Tibial artery (tissue), 4 donors: ENCODE measurements around the gene PLD5.

Experiments
- DNase-seq, 2 donors: peaks; one replicate each; pipeline ENCODE4 v3.0.0-alpha.2; 2019
- H3K27ac ChIP-seq, 2 donors: fragments of 200-600 bp; sonication (generic) in 1 of 2; 1 replicate in 1 of 2; 2 replicates in 1 of 2; pipeline ENCODE4 v1.5.1; 2018 to 2019; ENCODE audit warnings: mild to moderate bottlenecking in 1 of 2
- H3K27me3 ChIP-seq, 2 donors: fragments of 200-600 bp; sonication (generic) in 1 of 2; one replicate each; pipeline versions ENCODE4 v1.5.1 to v1.6.0; 2016 to 2019
- H3K36me3 ChIP-seq, 3 donors: fragments of 200-600 bp; sonication (generic) in 2 of 3; one replicate each; pipeline ENCODE4 v1.5.1; 2016 to 2019; ENCODE audit warnings: mild to moderate bottlenecking in 2 of 3
- H3K4me1 ChIP-seq, 4 donors: fragments of 200-600 bp; sonication (generic) in 2 of 4; 1 replicate in 3 of 4; 2 replicates in 1 of 4; pipeline ENCODE4 v1.5.1; 2016 to 2019
- H3K4me3 ChIP-seq, 2 donors: fragments of 200-600 bp; sonication (generic) in 1 of 2; 1 replicate in 1 of 2; 2 replicates in 1 of 2; pipeline ENCODE4 v1.5.1; 2018 to 2019; ENCODE audit warnings: mild to moderate bottlenecking in 2 of 2
- H3K9me3 ChIP-seq, 3 donors: fragments of 200-600 bp; sonication (generic) in 1 of 3; one replicate each; pipeline ENCODE4 v1.5.1; 2016 to 2019
- intact Hi-C: fragments of 100-400 bp; cut with DNase I; formaldehyde crosslinking; loops from one replicate; pipeline ENCODE4 v1.15.0; 2023; ENCODE audit warnings: low total_unique reads
- TF ChIP-seq, protein P1 (sequence below), 2 experiments: fragments of 200-600 bp in 1 of 2; fragments of 450-650 bp in 1 of 2; IDR thresholded peaks; one replicate each; pipeline ENCODE4 v1.5.1; 2017 to 2019; ENCODE audit warnings: antibody characterized with exemption in 2 of 2, mild to moderate bottlenecking in 1 of 2, moderate library complexity in 1 of 2

Gene PLD5

GRCh38 chr1:242556276-242556675, 31.8 kb upstream of the PLD5 start:
- DNase-seq = no peak
- TF ChIP-seq, protein P1, sequence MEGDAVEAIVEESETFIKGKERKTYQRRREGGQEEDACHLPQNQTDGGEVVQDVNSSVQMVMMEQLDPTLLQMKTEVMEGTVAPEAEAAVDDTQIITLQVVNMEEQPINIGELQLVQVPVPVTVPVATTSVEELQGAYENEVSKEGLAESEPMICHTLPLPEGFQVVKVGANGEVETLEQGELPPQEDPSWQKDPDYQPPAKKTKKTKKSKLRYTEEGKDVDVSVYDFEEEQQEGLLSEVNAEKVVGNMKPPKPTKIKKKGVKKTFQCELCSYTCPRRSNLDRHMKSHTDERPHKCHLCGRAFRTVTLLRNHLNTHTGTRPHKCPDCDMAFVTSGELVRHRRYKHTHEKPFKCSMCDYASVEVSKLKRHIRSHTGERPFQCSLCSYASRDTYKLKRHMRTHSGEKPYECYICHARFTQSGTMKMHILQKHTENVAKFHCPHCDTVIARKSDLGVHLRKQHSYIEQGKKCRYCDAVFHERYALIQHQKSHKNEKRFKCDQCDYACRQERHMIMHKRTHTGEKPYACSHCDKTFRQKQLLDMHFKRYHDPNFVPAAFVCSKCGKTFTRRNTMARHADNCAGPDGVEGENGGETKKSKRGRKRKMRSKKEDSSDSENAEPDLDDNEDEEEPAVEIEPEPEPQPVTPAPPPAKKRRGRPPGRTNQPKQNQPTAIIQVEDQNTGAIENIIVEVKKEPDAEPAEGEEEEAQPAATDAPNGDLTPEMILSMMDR (IDR thresholded peaks at IDR 0.05) = no peak
- H3K27ac ChIP-seq = no peak overlapping the region
- H3K36me3 ChIP-seq = no peaks in the 10 kb centered on the region
- no peak overlapping the region for H3K4me3 ChIP-seq
- no peaks in the 10 kb centered on the region for H3K4me1 ChIP-seq
- no peaks in the 10 kb centered on the region for H3K27me3 ChIP-seq
- intact Hi-C loops = no loop called here
- peaks cover 0 to 4% (median 0%) of the 10 kb centered on the region in 3 donors for H3K9me3 ChIP-seq

DNA sequence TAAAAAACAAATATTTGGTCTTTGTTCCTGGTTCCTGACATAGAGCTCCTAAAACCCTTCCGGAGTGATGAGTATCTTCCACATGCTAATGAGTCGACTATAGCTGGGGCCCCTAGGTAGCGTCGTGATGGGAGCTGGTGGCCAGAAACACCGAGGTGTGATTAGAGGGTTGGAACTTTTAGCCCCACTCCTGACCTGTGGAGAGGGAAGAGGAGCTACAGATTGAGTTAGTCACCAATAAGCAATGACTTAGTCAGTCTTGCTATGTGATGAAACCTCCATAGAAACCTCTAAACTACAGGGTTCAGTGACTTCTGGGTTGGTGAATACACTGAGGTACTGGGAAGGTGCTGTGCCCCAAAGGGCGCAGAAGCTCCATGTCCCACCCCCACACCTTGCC, 30.1 kb upstream of the PLD5 start:
- TF ChIP-seq, protein P1 (IDR thresholded peaks at IDR 0.05) = no peak
- no peak overlapping the region for H3K27ac ChIP-seq
- H3K9me3 ChIP-seq = no peaks in the 10 kb centered on the region
- no peak overlapping the region for H3K4me3 ChIP-seq
- H3K27me3 ChIP-seq = no peaks in the 10 kb centered on the region
- H3K36me3 ChIP-seq = no peaks in the 10 kb centered on the region
- H3K4me1 ChIP-seq = no peaks in the 10 kb centered on the region
- DNase-seq = no peak
- intact Hi-C loops = no loop called here

DNA sequence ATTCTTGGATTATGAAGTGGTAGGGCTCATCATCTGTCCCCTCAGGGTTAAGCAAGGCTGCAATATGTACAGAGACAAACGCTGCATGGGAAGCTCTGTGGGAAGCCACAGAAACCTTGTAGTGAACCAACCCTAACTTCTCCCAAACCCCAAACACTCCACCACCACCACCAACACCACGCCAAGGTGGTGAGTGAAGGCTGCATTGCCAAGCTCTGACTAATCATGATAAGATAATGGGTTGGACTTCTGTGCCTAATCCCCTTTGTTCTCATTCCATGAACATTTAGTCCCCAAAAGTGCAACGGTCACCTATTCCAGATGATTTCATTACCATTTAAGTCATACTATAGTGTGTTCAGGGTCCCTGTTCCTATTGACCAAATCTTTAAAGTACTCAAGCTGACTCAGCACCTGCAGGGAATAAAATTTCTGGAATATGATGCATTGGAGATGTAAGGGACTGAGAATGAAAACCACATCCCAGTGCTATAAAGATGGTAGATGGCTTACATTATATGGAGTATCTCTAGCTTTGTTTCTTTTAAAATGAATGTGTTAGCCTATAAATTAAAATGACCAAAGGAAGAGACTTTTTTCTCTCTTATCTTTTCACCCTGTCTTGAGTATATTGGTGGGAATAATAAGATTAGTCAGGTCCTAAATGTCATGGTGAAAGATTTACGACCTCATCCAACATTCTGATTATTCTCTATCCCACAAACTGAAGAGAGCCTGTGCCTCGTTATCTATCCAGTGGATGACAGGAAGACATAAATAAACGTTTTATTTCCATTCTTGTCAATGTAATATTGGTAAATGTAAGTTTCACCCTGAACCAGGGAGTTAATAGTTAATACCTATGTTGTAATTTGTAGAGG, 22.6 kb upstream of the PLD5 start:
- H3K36me3 ChIP-seq = no peaks in the 10 kb centered on the region
- no peaks in the 10 kb centered on the region for H3K9me3 ChIP-seq
- intact Hi-C loops = no loop called here
- H3K27ac ChIP-seq = no peak overlapping the region
- no peak overlapping the region for H3K4me3 ChIP-seq
- H3K27me3 ChIP-seq = peaks cover 0 to 3% of the 10 kb centered on the region in 2 donors
- no peaks in the 10 kb centered on the region for H3K4me1 ChIP-seq
- no peak for DNase-seq
- TF ChIP-seq, protein P1 (IDR thresholded peaks at IDR 0.05) = no peak

DNA sequence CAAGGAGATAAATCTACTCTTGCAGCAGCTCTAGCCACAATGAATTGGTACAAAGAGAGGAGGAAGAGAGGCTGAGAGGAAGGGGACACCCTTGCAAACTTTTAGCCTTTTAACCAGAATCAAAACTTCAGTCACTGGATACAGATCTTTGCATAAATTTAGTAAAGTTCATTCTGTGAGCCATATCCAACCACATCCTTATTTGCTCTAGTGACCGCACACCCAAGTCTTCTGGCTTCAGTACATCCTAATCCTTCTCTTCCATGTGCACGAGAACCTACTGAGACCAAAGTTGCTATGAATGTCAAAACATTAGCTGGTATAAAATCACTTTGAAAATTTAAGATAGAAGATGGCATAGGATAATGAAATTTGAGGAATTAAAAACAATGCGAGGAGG, 21.9 kb upstream of the PLD5 start:
- H3K27me3 ChIP-seq = peaks cover 0 to 3% of the 10 kb centered on the region in 2 donors
- DNase-seq = no peak
- H3K27ac ChIP-seq = no peak overlapping the region
- intact Hi-C loops = no loop called here
- no peak overlapping the region for H3K4me3 ChIP-seq
- H3K9me3 ChIP-seq = no peaks in the 10 kb centered on the region
- no peaks in the 10 kb centered on the region for H3K4me1 ChIP-seq
- TF ChIP-seq, protein P1 (IDR thresholded peaks at IDR 0.05) = no peak
- no peaks in the 10 kb centered on the region for H3K36me3 ChIP-seq

- Histone ChIP-seq H3K36me3 (no peaks in the 10 kb centered on the region), H3K9me3 (no peaks in the 10 kb centered on the region), H3K4me3 (no peak overlapping the region), H3K27ac (no peak overlapping the region), H3K27me3 (peaks cover 0 to 3% of the 10 kb centered on the region in 2 donors), H3K4me1 (no peaks in the 10 kb centered on the region)
- TF ChIP-seq, protein P1 (IDR thresholded peaks at IDR 0.05) = no peak
- intact Hi-C loops = no loop called here
- DNase-seq = no peak
Observed at GRCh38 chr1:242544071-242544470, 19.6 kb upstream of the PLD5 start.
